Nephron (organoid): ENCODE measurements around the gene MPZL3.

Experiments used
- H3K27ac Mint-ChIP-seq, 3 experiments: 2 replicates each; pipeline ENCODE4 v1.8.0; 2020; ENCODE audit warnings: mixed read lengths in 3 of 3, mild to moderate bottlenecking in 2 of 3, moderate library complexity in 1 of 3
- H3K27me3 Mint-ChIP-seq: 2 replicates; pipeline ENCODE4 v1.8.0; 2021; ENCODE audit warnings: low read depth, mild to moderate bottlenecking, moderate library complexity, mixed read lengths
- H3K36me3 Mint-ChIP-seq: 2 replicates; pipeline ENCODE4 v1.8.0; 2020; ENCODE audit warnings: low read depth, mixed read lengths
- H3K4me1 Mint-ChIP-seq: 2 replicates; pipeline ENCODE4 v1.8.0; 2020; ENCODE audit warnings: mixed read lengths
- H3K4me3 Mint-ChIP-seq, 3 experiments: 2 replicates each; pipeline ENCODE4 v1.8.0; 2020; ENCODE audit warnings: mild to moderate bottlenecking in 3 of 3, mixed read lengths in 3 of 3, moderate library complexity in 2 of 3
- H3K9me3 Mint-ChIP-seq: 2 replicates; pipeline ENCODE4 v1.8.0; 2020; ENCODE audit warnings: mixed read lengths
- CTCF ChIP-seq, 3 experiments: fragments of 200-600 bp; sonication (generic); IDR thresholded peaks; one replicate each; pipeline ENCODE4 v1.5.0; 2021; ENCODE audit warnings: antibody characterized with exemption in 3 of 3; ENCODE audit not compliant: unreplicated experiment in 3 of 3

MPZL3 gene

GRCh38 chr11:118263695-118264568 is 11.8 kb upstream of the MPZL3 start, which contains the start of gene MPZL2:
Gene MPZL2, minus strand, starts transcription at chr11:118264297. Its CDS starts 144 bp downstream, at chr11:118264153.
- H3K9me3 Mint-ChIP-seq: no peaks in the 10 kb centered on the region
- peaks cover 16% of the 10 kb centered on the region for H3K4me1 Mint-ChIP-seq
- peak within 1 kb of the TSS; percentile 70 to 83 (median 74) for H3K4me3 Mint-ChIP-seq
- H3K27me3 Mint-ChIP-seq: peaks cover 83% of the 10 kb centered on the region
- peak within 1 kb of the TSS; percentile 76 to 89 (median 85) for H3K27ac Mint-ChIP-seq
- no peak for TF ChIP-seq CTCF (IDR thresholded peaks at IDR 0.05; ENCODE audit: unreplicated experiment in 3 of 3)
- H3K36me3 Mint-ChIP-seq: no peaks in the 10 kb centered on the region

GRCh38 chr11:118263112-118263511 is 10.9 kb upstream of the MPZL3 start:
- peak overlapping the region in 1 of 3 experiments; percentile 83 for H3K4me3 Mint-ChIP-seq
- no peaks in the 10 kb centered on the region for H3K36me3 Mint-ChIP-seq
- no peak for TF ChIP-seq CTCF (IDR thresholded peaks at IDR 0.05; ENCODE audit: unreplicated experiment in 3 of 3)
- peak overlapping the region in 2 of 3 experiments; percentile 85 to 89 for H3K27ac Mint-ChIP-seq
- H3K27me3 Mint-ChIP-seq: peaks cover 87% of the 10 kb centered on the region
- H3K4me1 Mint-ChIP-seq: peaks cover 16% of the 10 kb centered on the region
- H3K9me3 Mint-ChIP-seq: no peaks in the 10 kb centered on the region

GRCh38 chr11:118260353-118260752 is 8.2 kb upstream of the MPZL3 start:
- no peak overlapping the region for H3K4me3 Mint-ChIP-seq
- no peak overlapping the region for H3K27ac Mint-ChIP-seq
- H3K9me3 Mint-ChIP-seq: no peaks in the 10 kb centered on the region
- peaks cover 86% of the 10 kb centered on the region for H3K27me3 Mint-ChIP-seq
- no peak for TF ChIP-seq CTCF (IDR thresholded peaks at IDR 0.05; ENCODE audit: unreplicated experiment in 3 of 3)
- H3K4me1 Mint-ChIP-seq: peaks cover 9% of the 10 kb centered on the region
- H3K36me3 Mint-ChIP-seq: no peaks in the 10 kb centered on the region

GRCh38 chr11:118259138-118259537 is 7.0 kb upstream of the MPZL3 start:
- no peaks in the 10 kb centered on the region for H3K36me3 Mint-ChIP-seq
- H3K27ac Mint-ChIP-seq: no peak overlapping the region
- no peaks in the 10 kb centered on the region for H3K9me3 Mint-ChIP-seq
- TF ChIP-seq CTCF (IDR thresholded peaks at IDR 0.05; ENCODE audit: unreplicated experiment in 3 of 3): no peak
- peaks cover under 1% of the 10 kb centered on the region for H3K4me1 Mint-ChIP-seq
- no peak overlapping the region for H3K4me3 Mint-ChIP-seq
- H3K27me3 Mint-ChIP-seq: peaks cover 86% of the 10 kb centered on the region

- Mint-ChIP-seq H3K4me1 (no peaks in the 10 kb centered on the region), H3K27me3 (peaks cover 79% of the 10 kb centered on the region), H3K4me3 (no peak overlapping the region), H3K9me3 (no peaks in the 10 kb centered on the region), H3K36me3 (no peaks in the 10 kb centered on the region), H3K27ac (no peak overlapping the region)
- TF ChIP-seq CTCF (IDR thresholded peaks at IDR 0.05; ENCODE audit: unreplicated experiment in 3 of 3): no peak
Observed at GRCh38 chr11:118258410-118258809, 6.2 kb upstream of the MPZL3 start.
